Activated T-helper 2 cell treated with anti-CD3 and anti-CD28 coated beads, Interferon-gamma antibody, Interleukin-2, Interleukin-4, amounts not matched to agents 10 μg/mL and 5 μg/mL and 100 μg/mL, durations not matched to agents 14 hours and 24 hours and 36 hours (primary cell): Measurements from ENCODE around the gene MRFAP1. TPM values are rescaled to one million over a fixed set of nuclear protein-coding genes. Genes with fewer than 3 reads are reported as not detected.

ENCODE experiments used
- DNase-seq: peaks from one replicate; pipeline ENCODE4 v3.0.0; 2021; ENCODE audit warnings: low spot score
- H3K27ac Mint-ChIP-seq: one replicate; pipeline ENCODE4 v1.8.0; 2021; ENCODE audit warnings: mixed read lengths
- H3K27me3 Mint-ChIP-seq: one replicate; pipeline ENCODE4 v1.8.0; 2021; ENCODE audit warnings: low read depth, mixed read lengths
- H3K36me3 Mint-ChIP-seq: one replicate; pipeline ENCODE4 v1.8.0; 2021; ENCODE audit warnings: low read depth, mixed read lengths
- H3K4me1 Mint-ChIP-seq: one replicate; pipeline ENCODE4 v1.8.0; 2021; ENCODE audit warnings: low read depth, mixed read lengths
- H3K4me3 Mint-ChIP-seq: one replicate; pipeline ENCODE4 v1.8.0; 2021; ENCODE audit warnings: low read depth, mild to moderate bottlenecking, moderate library complexity, mixed read lengths
- H3K9me3 Mint-ChIP-seq: one replicate; pipeline ENCODE4 v1.8.0; 2021; ENCODE audit warnings: mixed read lengths
- intact Hi-C: fragments of 100-400 bp; cut with micrococcal nuclease; formaldehyde crosslinking; loops from one replicate; pipeline ENCODE4 v1.15.1; 2023
- total RNA-seq: library from RNA; stranded (reverse); gene quantifications from 2 replicates; pipeline ENCODE4 v1.2.3, GENCODE V29; 2022

MRFAP1 gene
- total RNA-seq, 1 donor from 2014 or later: 105 TPM

DNA sequence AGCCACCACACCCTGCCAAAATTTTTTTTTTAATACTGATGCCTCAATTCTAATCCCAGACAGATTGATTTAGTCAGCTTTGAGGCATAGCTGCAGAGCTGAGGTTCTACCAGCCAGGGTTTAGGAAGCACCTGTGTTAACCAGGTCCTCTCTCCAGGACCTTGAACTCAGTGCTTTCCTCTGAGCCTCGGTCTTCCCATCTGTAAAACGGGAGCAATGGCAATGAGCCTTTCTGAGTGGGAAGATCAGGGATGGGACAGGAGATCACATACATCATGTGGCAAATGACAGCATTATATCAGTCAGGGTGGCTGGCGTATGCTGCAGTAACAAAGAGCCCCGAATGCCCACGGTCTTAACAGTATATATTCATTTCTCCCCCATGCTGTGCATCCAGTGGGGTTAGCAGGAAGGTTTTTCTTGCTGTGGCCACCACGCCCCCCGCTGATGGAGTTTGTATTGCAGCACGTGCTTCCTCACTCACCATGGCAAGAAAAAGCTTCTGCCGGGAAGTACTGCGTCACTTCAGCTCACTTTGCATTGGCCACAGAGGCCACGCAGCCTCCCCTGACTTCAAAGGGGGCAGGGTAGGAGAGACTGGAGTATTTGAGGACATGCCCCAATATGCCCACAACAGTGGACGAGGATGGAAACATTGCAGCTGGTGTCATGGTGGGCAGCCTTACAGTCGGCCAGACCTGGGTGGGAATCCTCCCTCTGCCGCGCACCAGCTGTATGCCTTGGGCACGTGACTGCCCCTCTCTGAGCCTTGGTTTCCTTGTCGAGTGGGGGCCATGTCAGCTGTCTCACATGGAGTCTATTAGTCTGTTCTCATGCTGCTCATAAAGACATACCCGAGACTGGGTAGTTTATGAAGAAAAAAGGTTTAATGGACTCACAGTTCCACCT, 24.1 kb upstream of the MRFAP1 start:
- peaks cover 42% of the 10 kb centered on the region for H3K36me3 Mint-ChIP-seq
- no peak for DNase-seq
- H3K9me3 Mint-ChIP-seq: no peaks in the 10 kb centered on the region
- H3K4me1 Mint-ChIP-seq: no peaks in the 10 kb centered on the region
- intact Hi-C loops: no loop called here
- no peak overlapping the region for H3K4me3 Mint-ChIP-seq
- no peaks in the 10 kb centered on the region for H3K27me3 Mint-ChIP-seq
- no peak overlapping the region for H3K27ac Mint-ChIP-seq

DNA sequence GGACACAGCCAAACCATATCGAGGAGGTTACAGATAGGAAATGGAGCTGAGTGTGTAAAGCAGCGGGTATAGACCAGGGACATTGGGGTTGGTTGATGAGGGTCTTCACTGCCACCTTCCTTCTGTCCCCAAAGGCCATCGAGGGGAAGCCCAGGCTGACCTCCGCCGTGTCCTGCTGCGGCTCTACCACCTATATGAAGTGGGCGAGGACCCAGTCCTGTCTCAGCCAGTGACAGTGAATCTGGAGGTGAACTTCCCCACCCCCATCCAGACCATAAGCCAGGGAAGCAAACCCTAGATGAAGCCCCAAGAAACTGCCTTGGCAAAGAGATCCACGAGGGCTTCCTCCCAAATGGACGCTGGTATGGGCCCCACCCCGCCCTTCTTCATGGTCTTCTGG, 23.2 kb upstream of the MRFAP1 start:
- intact Hi-C loops: no loop called here
- Mint-ChIP-seq H3K27me3 (no peaks in the 10 kb centered on the region), H3K4me3 (no peak overlapping the region), H3K9me3 (no peaks in the 10 kb centered on the region), H3K36me3 (peaks cover 40% of the 10 kb centered on the region), H3K4me1 (no peaks in the 10 kb centered on the region), H3K27ac (no peak overlapping the region)
- no peak for DNase-seq

DNA sequence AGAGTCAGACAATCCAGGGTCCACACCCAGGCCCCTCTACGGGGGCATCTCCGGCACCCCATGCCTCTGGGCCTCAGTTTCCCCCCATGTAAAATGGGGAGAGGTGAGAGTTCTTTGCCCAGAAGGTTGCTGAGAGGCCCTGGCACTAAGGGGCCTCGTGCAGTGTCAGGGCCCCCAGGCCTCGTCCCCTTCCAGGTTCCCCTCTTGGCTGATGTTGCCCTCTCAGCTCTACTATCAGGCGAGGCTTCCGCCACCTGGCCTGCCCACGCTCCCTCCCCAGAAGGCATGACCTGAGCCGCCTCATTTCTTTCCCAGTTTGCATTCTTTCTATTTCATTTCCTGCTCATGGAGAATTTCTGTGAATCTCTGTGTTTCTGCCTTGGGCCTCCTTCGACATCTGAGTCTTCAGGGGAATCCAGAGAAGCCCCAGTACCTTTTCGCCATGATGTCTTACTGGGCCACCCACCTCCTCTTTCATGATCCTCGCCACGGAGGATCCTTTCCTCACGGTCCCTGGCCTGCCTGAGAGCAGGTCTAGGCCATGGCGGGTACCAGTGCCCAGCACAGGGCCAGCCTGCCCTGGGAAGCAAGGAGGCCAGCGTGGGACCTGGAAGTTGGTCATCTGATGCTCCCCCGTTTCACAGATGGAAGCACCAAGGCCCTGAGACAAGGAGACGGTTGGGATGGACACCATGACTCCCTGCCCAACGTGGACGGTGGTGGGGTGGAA, 21.9 kb upstream of the MRFAP1 start:
- Mint-ChIP-seq H3K27ac (no peak overlapping the region), H3K27me3 (no peaks in the 10 kb centered on the region), H3K4me3 (no peak overlapping the region), H3K36me3 (peaks cover 35% of the 10 kb centered on the region), H3K9me3 (no peaks in the 10 kb centered on the region), H3K4me1 (no peaks in the 10 kb centered on the region)
- DNase-seq: no peak
- intact Hi-C loops: no loop called here

DNA sequence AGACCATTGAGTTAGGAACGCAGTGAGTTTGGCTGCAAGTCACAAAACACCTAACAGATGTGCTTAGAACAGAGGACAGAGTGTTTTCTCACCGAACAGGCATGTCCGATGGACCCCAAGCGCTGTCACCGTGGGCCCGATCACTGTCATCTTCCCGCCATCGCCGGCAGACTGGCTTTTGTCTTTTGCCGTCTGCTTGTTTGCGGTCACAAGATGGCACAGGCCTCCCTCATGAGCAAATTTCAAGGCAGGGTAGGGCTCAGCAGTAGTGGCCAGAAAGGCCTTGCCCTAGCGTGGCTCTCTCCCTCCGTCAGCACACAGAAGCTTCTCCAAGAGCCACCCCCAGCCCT, 21.4 kb upstream of the MRFAP1 start:
- Mint-ChIP-seq H3K27ac (no peak overlapping the region), H3K4me3 (no peak overlapping the region), H3K9me3 (no peaks in the 10 kb centered on the region), H3K27me3 (no peaks in the 10 kb centered on the region), H3K4me1 (no peaks in the 10 kb centered on the region), H3K36me3 (peaks cover 35% of the 10 kb centered on the region)
- intact Hi-C loops: no loop called here
- DNase-seq: no peak

DNA sequence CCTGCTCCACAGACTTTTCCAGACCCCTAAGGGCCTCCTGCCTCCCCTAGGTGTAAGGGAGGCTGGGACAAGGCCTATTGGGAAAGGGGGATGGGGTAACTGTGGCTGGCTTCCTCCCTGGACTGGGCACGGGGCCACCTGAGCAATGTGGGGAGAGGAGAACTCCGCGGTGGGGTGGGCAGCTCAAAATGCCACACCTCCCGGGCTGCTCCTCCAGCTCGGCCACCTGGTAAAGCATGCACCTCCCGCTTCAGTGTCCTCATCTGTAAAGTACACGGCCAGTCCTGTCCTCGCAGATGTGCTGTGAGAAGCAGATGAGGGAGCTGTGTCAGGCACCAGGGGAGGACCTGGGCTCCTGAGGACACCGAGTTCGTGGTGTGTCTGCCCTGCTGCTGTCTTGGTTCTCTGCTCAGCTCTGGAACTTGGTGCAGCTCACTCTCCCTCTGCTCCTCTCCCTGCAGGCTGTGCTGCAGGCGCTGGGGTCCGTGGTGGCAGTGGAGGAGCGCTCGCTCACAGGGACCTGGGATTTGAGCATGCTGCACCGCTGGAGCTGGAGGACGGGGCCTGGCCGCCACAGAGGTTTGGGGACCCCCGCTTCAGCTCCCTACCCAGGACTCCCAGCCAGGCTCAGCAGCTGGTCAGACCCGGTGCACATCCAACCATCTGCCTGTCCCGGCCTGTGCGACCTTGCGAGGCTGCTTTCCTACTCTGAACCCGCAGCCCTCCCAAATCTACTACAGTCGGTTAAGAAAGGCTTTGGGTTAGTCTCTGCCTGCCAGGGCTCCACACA, 20.8 kb upstream of the MRFAP1 start:
- no peaks in the 10 kb centered on the region for H3K4me1 Mint-ChIP-seq
- intact Hi-C loops: no loop called here
- H3K9me3 Mint-ChIP-seq: no peaks in the 10 kb centered on the region
- no peak overlapping the region for H3K4me3 Mint-ChIP-seq
- peaks cover 33% of the 10 kb centered on the region for H3K36me3 Mint-ChIP-seq
- no peak for DNase-seq
- no peaks in the 10 kb centered on the region for H3K27me3 Mint-ChIP-seq
- no peak overlapping the region for H3K27ac Mint-ChIP-seq

DNA sequence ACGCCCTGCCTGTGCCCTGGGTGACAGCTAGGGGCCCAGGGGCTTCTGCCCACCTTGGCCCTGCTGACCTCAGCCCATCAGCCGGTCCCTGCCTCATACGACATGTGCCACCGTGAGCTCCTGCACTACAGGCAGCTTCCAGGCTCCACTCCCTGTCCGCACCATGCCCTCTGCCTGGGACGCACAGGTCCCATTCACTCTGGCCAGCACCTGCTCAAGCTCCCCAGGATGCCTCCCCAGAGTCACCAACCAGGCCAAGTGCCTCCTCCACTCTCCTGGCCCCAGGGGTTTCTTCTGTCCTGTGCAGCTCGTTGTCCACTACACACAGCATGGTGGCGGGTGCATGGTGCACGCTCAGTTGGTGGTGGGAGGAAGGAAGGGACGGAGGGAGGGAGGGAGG, 20.2 kb upstream of the MRFAP1 start:
- no peak for DNase-seq
- Mint-ChIP-seq H3K4me1 (no peaks in the 10 kb centered on the region), H3K27ac (no peak overlapping the region), H3K4me3 (no peak overlapping the region), H3K36me3 (peaks cover 29% of the 10 kb centered on the region), H3K27me3 (no peaks in the 10 kb centered on the region), H3K9me3 (no peaks in the 10 kb centered on the region)
- intact Hi-C loops: no loop called here

DNA sequence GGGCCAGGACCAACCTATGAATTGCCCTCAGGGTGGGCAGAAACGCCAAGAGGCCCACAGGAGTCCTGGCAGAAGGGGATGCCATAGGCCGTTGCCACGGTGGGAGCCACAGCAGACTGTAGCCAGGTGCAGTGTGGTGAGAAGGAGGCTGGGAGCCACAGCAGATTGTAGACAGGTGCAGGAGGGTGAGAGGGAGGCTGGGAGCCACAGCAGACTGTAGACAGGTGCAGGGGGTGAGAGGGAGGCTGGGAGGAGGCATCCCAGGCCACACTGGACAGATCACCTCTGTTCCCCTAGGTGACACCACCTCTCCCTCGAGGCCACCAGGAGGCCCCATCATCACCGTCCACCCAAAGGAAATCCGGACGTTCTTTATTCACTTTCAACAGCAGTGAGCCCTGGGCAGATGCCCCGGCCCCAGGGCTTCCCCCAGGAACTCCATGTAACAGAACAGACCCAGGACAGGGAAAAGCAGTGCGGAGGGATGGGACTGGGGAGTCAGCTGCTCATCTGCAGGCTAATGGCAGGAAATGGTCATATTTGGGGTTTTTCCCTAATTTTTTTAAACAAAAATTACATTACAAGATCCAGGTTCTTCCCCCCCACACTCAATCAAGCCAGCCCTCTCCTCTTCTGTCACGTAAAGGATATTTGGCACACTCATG, 19.5 kb upstream of the MRFAP1 start:
- intact Hi-C loops: no loop called here
- H3K9me3 Mint-ChIP-seq: no peaks in the 10 kb centered on the region
- H3K4me3 Mint-ChIP-seq: no peak overlapping the region
- no peaks in the 10 kb centered on the region for H3K4me1 Mint-ChIP-seq
- peaks cover 26% of the 10 kb centered on the region for H3K36me3 Mint-ChIP-seq
- no peak overlapping the region for H3K27ac Mint-ChIP-seq
- no peak for DNase-seq
- no peaks in the 10 kb centered on the region for H3K27me3 Mint-ChIP-seq

DNA sequence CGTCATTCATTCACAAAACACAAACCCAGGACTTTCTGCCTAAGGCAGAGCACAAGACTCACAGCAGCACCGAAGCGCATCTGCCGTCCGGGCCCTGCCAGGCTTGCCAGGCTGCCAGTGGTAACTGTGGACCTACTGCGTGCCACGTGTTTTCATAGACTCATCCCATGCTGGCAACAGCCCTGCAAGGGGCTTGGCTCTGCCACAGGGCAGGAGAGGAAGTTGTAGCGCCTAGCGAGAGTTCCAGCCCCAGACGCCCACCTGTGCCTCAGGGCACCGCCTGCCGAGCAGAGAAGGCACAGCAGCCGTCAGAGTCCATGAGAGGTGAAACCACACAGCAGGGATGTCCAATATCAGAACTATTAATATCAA, 18.9 kb upstream of the MRFAP1 start:
- no peaks in the 10 kb centered on the region for H3K9me3 Mint-ChIP-seq
- intact Hi-C loops: no loop called here
- no peak for DNase-seq

DNA sequence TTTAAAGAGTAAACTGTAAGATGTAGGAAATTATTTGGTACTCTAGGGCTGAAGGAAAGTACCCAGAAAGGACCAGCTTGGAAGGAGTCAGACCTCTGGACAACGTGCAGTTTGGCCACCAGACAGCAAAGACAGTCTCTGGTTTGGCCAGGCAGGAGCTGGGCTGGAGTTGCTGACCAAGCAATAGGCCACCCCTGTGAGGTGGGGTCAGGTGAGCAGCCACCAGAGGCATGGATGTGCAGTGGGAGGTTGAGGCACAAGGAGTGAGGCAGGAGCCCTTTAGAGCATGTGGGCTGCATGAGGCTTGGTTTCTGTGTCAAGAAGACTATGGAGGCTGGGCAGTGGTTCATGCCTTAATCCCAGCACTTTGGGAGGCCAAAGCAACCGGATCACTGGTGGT, 17.7 kb upstream of the MRFAP1 start:
- Mint-ChIP-seq H3K4me3 (no peak overlapping the region), H3K27ac (no peak overlapping the region), H3K27me3 (no peaks in the 10 kb centered on the region), H3K36me3 (peaks cover 10% of the 10 kb centered on the region), H3K4me1 (no peaks in the 10 kb centered on the region), H3K9me3 (no peaks in the 10 kb centered on the region)
- DNase-seq: no peak
- intact Hi-C loops: no loop called here

More for the DNA sequence above, 18.9 kb upstream of the MRFAP1 start:
- H3K4me1 Mint-ChIP-seq: no peaks in the 10 kb centered on the region
- no peaks in the 10 kb centered on the region for H3K27me3 Mint-ChIP-seq
- peaks cover 20% of the 10 kb centered on the region for H3K36me3 Mint-ChIP-seq
- no peak overlapping the region for H3K27ac Mint-ChIP-seq
- no peak overlapping the region for H3K4me3 Mint-ChIP-seq

DNA sequence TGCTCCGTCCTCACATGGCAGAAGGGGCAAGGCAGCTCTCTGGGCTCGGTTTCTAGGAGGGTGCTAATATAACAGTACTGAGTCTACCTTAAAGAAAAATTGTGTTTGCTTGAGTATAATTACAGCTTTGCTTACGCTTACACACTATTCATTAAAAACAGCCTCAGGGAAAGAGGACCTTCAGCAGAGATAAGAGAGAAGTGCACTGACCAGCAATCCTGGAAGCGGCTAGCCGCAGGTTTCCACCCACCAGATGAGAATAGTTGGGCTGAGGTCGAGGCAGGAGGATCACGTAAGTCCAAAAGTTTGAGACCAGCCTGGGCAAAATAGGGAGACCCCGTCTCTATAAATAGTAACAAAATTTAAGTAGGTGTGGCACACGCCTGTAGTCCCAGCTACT, 15.2 kb upstream of the MRFAP1 start:
- intact Hi-C loops: no loop called here
- Mint-ChIP-seq H3K9me3 (no peaks in the 10 kb centered on the region), H3K4me1 (no peaks in the 10 kb centered on the region), H3K27me3 (no peaks in the 10 kb centered on the region), H3K27ac (no peak overlapping the region), H3K4me3 (no peak overlapping the region), H3K36me3 (peaks cover 3% of the 10 kb centered on the region)
- no peak for DNase-seq

DNA sequence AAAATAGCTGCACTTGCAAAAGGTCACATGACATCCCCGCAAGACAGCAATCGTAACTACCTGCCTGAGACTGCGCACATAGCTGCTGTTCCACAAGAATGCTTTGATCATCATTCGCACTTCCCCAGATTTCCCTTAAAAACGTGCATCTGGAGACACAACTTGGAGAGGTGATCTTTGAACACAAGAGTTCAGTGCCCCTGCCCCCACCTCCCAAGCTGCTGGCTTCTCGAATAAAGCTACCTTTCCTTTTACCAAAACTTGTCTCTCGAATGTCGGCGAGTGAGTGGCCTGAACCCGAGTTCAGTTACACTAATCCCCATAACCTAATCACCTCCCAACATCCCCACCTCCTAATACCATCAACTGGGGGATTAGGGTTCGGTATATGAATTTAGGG, 14.4 kb upstream of the MRFAP1 start:
- Mint-ChIP-seq H3K27me3 (no peaks in the 10 kb centered on the region), H3K9me3 (no peaks in the 10 kb centered on the region), H3K4me1 (no peaks in the 10 kb centered on the region), H3K4me3 (no peak overlapping the region), H3K36me3 (peaks cover 3% of the 10 kb centered on the region), H3K27ac (no peak overlapping the region)
- intact Hi-C loops: no loop called here
- DNase-seq: no peak

DNA sequence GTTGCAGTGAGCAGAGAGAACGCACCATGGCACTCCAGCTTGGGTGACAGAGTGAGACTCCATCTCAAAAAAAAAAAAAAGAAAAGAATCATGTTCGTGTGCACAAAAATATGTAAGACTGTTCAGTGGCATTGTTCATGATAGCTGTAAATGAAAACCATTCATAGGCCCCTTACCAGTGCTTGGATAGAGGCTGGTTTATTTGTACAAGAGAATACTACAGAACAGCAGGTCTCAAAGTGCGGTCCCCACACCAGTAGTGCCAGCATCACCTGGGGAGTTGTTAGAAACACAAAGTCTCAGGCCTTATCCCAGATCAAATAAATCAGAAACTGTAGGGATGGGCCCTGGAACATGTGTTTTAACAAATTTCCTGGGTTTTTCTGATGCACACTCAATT, 12.7 kb upstream of the MRFAP1 start:
- intact Hi-C loops: no loop called here
- Mint-ChIP-seq H3K27ac (no peak overlapping the region), H3K9me3 (no peaks in the 10 kb centered on the region), H3K36me3 (no peaks in the 10 kb centered on the region), H3K27me3 (no peaks in the 10 kb centered on the region), H3K4me1 (no peaks in the 10 kb centered on the region), H3K4me3 (no peak overlapping the region)
- DNase-seq: no peak
